HG03066 (cell line): ENCODE measurements around the gene ANO4.
A peak's percentile ranks its signal among the peaks of the same experiment; 100 is the strongest.
"Not testable (repeated sequence)": the region's sequence is repeated elsewhere in the genome, so short reads cannot be mapped to it uniquely, and the experiment has no call there.

Experiments
- ATAC-seq: cut with Tn5 transposase; IDR thresholded peaks from one replicate; pipeline ENCODE4 v1.9.1; 2021; ENCODE audit warnings: low read depth; ENCODE audit not compliant: unreplicated experiment

ANO4 gene

GRCh38 chr12:101074940-101075680 is 280.5 kb downstream of the ANO4 start:
- ATAC-seq: no peak

GRCh38 chr12:101076921-101077320 is 282.3 kb downstream of the ANO4 start:
- ATAC-seq: no peak

- no peak for ATAC-seq
Measured at GRCh38 chr12:101077791-101078528, 283.4 kb downstream of the ANO4 start.

DNA sequence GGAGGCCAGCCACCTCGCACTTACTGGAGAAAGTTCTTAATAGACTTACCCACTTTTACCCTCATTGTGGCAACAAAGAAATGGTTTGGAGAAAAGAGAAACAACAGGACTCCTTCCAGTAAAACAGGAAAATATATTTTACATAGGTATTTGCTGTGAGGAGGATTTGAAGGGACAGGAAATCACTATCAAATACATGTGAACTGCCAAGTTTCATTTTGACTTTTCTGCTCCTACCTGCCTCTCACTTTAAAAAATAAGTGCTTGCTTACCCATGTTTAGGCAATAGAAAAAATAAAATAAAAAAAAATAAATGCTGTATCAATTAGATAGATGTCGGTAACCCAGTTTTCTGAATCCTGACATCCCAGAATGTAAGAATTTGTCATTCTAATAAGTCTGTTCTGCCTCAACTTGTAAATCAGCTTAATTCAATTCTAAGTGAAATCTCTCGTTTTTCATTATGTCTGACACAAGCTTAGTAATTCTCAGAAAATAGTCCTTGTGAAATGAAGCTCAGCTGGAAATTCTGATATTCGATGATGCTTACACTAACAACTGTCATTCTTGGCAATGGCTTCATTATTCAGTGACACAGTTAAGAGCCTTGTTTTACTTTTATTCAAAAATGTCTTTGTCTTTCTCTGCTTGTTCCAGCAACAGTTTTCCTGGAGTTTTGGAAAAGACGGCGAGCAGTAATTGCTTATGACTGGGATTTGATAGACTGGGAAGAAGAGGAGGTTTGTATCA is 284.1 kb downstream of the ANO4 start:
- ATAC-seq: no peak

GRCh38 chr12:101082706-101083105 is 288.1 kb downstream of the ANO4 start:
- ATAC-seq: no peak

GRCh38 chr12:101086490-101087135 is 292.0 kb downstream of the ANO4 start:
- ATAC-seq: no peak

- no peak for ATAC-seq
Measured at GRCh38 chr12:101087920-101088319, 293.3 kb downstream of the ANO4 start.

DNA sequence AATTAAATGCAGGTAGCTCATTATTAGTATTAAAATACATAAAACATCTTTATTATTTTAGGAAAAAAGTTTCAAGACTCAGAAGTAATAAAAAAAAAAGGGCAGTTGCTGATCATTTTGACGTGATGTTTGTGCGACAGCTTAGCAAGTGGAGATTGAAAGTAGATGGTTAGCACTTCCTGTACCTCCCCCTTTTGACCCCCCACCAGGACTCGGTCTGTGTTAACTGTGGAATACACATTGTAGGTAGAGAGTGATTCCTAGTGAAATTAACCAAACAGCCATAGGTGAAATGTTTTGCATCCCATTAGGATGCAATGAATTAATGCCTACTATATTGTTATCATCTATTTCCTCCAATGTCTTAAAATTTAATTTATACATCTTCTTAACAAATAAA is 294.7 kb downstream of the ANO4 start:
- ATAC-seq: no peak

DNA sequence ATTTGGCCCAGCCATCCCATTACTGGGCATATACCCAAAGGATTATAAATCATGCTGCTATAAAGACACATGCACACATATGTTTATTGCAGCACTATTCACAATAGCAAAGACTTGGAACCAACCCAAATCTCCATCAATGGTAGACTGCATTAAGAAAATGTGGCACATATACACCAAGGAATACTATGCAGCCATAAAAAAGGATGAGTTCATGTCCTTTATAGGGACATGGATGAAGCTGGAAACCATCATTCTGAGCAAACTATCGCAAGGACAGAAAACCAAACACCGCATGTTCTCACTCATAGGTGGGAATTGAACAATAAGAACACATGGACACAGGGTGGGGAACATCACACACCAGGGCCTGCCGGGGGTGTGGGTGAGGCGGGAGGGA is 295.6 kb downstream of the ANO4 start:
- ATAC-seq: not testable (repeated sequence)

DNA sequence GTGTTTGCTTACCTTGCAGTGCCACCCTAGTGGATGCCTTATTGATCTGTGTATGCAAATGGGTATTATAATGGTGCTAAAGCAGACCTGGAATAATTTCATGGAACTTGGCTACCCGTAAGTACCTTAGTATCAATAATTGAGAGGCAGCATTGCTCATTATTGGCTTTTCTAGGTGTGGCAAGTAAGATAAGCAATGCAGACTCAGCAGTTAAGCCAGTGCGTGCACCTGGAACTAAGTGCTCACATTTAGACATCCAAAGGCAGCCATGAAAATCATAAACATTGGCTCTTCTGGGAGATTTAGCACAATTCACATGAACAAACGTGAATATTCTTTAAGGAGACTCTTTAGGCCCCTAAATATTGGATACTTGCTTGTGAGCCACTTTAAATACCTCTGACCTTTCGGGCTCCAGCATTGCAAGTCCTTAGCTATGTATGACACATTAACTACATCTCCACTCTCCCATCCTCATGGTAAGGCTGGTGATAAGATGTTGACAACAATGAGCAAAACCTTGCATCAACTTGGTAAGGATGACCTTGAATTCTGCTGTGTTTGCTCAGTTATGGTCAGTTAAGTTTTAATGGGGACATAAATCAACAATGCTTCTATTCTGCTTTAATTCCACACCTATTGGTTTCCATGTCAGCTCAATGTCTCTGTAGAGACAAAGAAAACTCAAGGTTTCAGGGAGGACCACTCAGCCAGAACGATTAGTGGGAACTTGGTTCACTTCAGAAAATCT is 303.4 kb downstream of the ANO4 start:
- ATAC-seq: no peak

DNA sequence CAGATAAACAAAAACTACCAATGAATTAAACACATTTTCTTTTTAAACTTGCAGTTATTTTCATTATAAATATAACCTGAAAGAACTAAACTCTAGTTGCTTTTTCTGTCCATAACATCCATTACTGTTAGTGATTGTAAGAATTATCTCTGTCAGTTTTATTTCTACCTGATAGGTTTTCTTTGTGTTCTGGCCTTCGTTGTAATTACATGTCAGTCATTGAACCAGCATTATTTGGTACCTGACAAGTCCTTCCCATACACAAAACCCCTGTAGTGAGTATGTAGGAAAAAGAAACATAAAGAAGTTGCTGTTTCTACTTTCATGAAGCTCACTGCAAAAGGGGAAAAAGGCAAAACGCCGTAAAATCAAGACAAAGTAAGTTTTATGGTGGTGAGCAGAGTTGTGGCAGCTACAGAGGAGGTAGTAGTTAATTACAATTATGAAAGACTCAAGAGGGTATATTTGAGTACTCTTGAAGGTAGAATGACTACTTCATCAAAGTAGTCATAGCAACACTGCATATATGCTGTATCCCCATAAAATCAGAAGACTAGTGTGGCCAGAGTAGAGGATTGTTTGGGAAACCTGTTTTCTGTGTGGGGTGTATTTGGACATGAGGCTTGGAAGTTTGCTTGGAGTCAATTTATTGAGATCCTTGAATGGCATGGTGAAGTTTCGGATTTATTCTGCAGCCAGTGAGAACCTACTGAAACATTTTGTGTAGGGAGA is 312.6 kb downstream of the ANO4 start:
- no peak for ATAC-seq

GRCh38 chr12:101108130-101108529 is 313.6 kb downstream of the ANO4 start:
- ATAC-seq: no peak

DNA sequence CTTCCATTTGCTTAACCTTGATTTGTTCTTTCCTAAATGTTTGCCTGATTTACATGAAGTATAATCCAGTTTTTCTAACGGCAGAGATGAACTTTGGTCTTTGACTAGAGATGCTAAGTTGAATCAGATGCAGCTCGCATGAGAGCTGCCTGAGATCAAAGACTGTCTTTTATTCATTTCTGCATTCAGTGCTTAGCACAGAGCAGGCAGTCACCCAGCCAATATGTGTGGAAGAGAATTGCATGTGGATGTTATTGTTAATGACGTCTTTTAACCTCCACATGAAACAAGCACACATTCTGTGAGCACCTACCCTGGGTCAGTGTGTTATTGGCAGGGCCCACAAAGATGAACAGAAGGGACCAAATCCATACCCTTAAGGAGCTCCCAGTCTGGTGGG is 316.3 kb downstream of the ANO4 start:
- no peak for ATAC-seq

DNA sequence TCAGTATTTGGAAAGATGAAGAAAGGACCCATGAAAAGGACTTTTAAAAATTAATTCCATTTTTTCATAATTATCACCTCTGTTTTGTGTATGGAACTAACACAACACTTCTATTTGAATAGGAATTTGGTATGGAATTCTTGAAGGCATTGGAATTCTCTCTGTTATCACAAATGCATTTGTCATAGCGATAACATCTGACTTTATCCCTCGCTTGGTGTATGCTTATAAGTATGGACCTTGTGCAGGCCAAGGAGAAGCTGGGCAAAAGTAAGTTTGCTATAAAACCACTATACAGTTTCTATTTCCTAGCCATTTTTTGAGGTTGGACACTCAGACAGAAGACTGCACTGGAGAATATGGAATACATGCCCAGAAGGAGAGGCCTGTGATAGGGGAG is 316.9 kb downstream of the ANO4 start:
- no peak for ATAC-seq

GRCh38 chr12:101115326-101115725 is 320.8 kb downstream of the ANO4 start:
- ATAC-seq: peak; percentile 54

- no peak for ATAC-seq
Measured at GRCh38 chr12:101116911-101117310, 322.3 kb downstream of the ANO4 start.

GRCh38 chr12:101117842-101118241 is 323.3 kb downstream of the ANO4 start:
- ATAC-seq: no peak

- ATAC-seq: no peak
Measured at GRCh38 chr12:101127521-101128219, 333.1 kb downstream of the ANO4 start.
